PFSK-1 (cell line): ENCODE results near the gene SKI.

Experiments
- FOXP2 ChIP-seq: optimal IDR thresholded peaks from 2 replicates; pipeline ENCODE3; 2011; ENCODE audit warnings: borderline replicate concordance, control low read depth, inconsistent platforms; ENCODE audit not compliant: insufficient read depth; ENCODE audit errors: extremely low read length, extremely low read depth
- POLR2AphosphoS5 ChIP-seq: IDR thresholded peaks from 2 replicates; pipeline ENCODE4 v1.6.1; 2012; ENCODE audit warnings: low read depth, mild to moderate bottlenecking, control low read depth, low read length, moderate library complexity
- REST ChIP-seq, 2 experiments: IDR thresholded peaks; 2 replicates each; pipeline versions ENCODE4 v1.6.1 to v1.8.0; 2011 to 2012; ENCODE audit warnings: low read depth in 2 of 2, low read length in 2 of 2, control low read depth in 1 of 2, inconsistent platforms in 1 of 2, mild to moderate bottlenecking in 1 of 2, moderate library complexity in 1 of 2; ENCODE audit not compliant: insufficient read depth in 1 of 2
- SIN3A ChIP-seq: IDR thresholded peaks from 2 replicates; pipeline ENCODE4 v1.6.1; 2012; ENCODE audit warnings: mild to moderate bottlenecking, low read length, moderate library complexity, borderline replicate concordance; ENCODE audit not compliant: insufficient read depth
- TAF1 ChIP-seq: IDR thresholded peaks from 2 replicates; pipeline ENCODE4 v1.6.1; 2012; ENCODE audit warnings: low read length, control low read depth, borderline replicate concordance; ENCODE audit not compliant: insufficient read depth

SKI gene

GRCh38 chr1:2302292-2302925, 74.3 kb downstream of the SKI start:
- no peak for TF ChIP-seq FOXP2
- no peak for TF ChIP-seq TAF1
- TF ChIP-seq SIN3A: no peak

GRCh38 chr1:2303016-2303775, 75.1 kb downstream of the SKI start:
- TF ChIP-seq TAF1 (no peak), REST (IDR thresholded peaks at IDR 0.05; ENCODE audit: insufficient read depth in 1 of 2, low read depth in 2 of 2, low read length in 2 of 2) (no peak), POLR2AphosphoS5 (no peak), SIN3A (no peak), FOXP2 (no peak)

- no peak for TF ChIP-seq REST (IDR thresholded peaks at IDR 0.05; ENCODE audit: insufficient read depth in 1 of 2, low read depth in 2 of 2, low read length in 2 of 2)
- TF ChIP-seq POLR2AphosphoS5: no peak
These were observed 75.7 kb downstream of the SKI start for GRCh38 chr1:2303781-2304180.

- TF ChIP-seq TAF1: no peak
- TF ChIP-seq POLR2AphosphoS5: no peak
- no peak for TF ChIP-seq REST (IDR thresholded peaks at IDR 0.05; ENCODE audit: insufficient read depth in 1 of 2, low read depth in 2 of 2, low read length in 2 of 2)
- no peak for TF ChIP-seq SIN3A
- TF ChIP-seq FOXP2: no peak
These were observed 76.2 kb downstream of the SKI start for GRCh38 chr1:2304282-2304681.

- no peak for TF ChIP-seq SIN3A
- no peak for TF ChIP-seq POLR2AphosphoS5
- TF ChIP-seq TAF1: no peak
- no peak for TF ChIP-seq REST (IDR thresholded peaks at IDR 0.05; ENCODE audit: insufficient read depth in 1 of 2, low read depth in 2 of 2, low read length in 2 of 2)
- TF ChIP-seq FOXP2: no peak
These were observed 77.0 kb downstream of the SKI start for GRCh38 chr1:2304921-2305681.
